HG03442 (cell line): ENCODE results near the gene SNRPB.

Source experiments
- ATAC-seq: cut with Tn5 transposase; IDR thresholded peaks from one replicate; pipeline ENCODE4 v1.9.1; 2021; ENCODE audit warnings: mild to moderate bottlenecking, moderate library complexity; ENCODE audit not compliant: unreplicated experiment

Gene SNRPB

GRCh38 chr20:2430538-2430937 lies 40.1 kb downstream of the SNRPB start:
- ATAC-seq: no peak

- no peak for ATAC-seq
These were observed 41.5 kb downstream of the SNRPB start for GRCh38 chr20:2429051-2429450.

DNA sequence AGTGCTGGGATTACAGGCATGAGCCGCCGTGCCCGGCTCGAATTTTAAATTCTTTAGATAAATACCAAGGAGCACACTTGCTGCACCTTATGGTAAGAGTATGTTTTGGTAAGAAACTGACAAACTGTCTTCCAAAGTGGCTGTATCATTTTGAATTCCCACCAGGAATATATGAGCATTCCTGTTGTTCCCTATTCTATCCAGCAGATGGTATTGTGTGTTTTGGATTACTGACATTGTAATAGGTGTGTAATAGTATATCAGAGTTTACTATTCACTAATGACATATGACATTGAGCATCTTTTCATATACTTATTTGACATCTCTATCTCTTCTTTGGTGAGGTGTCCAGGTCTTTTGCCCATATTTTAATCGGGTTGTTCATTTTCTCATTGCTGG lies 49.3 kb downstream of the SNRPB start:
- no peak for ATAC-seq

GRCh38 chr20:2420510-2420909 lies 50.1 kb downstream of the SNRPB start:
- ATAC-seq: no peak

- no peak for ATAC-seq
These were observed 52.2 kb downstream of the SNRPB start for GRCh38 chr20:2418388-2418787.

DNA sequence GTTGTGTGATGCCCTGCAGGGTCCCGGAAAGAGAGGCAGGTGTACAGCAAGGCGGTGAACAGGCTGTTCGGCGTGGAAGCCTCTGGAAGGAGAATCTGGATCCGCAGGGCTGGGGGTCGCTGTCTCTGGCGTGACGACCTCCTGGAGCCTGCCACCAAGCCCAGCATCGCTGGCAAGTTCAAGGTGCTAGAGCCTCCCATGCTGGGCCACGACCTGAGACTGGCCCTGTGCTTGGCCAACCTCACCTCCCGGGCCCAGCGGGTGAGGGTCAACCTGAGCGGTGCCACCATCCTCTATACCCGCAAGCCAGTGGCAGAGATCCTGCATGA lies 53.4 kb downstream of the SNRPB start:
- ATAC-seq: no peak

DNA sequence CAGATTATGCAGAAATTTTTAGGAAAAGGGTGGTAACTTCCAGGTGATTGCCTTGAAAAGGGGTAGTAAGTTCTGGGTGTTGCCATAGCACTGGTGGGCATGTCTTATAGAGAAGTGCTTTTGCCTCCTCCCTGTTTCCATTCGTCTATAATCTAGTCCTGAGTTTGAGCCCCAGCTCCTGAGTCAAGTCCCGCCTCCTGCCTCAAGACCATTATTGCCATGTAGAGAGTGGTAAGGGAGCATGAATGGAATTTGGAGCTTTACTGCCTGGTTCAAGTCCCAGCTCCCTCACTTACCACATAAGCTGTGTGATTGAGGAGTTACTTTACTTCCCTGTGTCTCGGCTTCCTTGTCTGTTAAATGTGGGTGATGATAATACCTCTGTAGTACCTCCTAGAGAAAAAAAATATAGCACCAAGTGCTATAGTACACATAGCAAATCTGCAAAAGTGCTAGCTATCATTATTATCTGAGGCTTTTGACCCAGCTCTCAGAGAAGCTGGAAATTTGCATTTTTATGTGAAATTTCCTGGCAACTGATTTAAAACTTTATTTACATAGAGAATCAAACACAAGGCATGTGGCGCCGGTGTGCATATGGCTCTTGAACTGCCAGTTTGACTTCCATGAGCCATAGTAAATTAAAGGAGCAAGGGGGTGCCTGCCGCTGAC lies 53.9 kb downstream of the SNRPB start:
- no peak for ATAC-seq
